Limb (tissue), 2 donors: ENCODE measurements around the gene COMMD3.

ENCODE experiments used
- DNase-seq, 2 donors: peaks; one replicate each; pipeline ENCODE4 v3.0.0-alpha.2; 2016; ENCODE audit errors: extremely low spot score in 2 of 2

The COMMD3 gene

GRCh38 chr10:22319980-22320558 lies 3.9 kb downstream of the COMMD3 start:
- no peak for DNase-seq

- DNase-seq, result peak; percentile 83 to 98
Measured at GRCh38 chr10:22320591-22321155, 4.5 kb downstream of the COMMD3 start, which contains the start of gene BMI1. BMI1 (plus strand) TSS chr10:22321099; CDS start chr10:22326450, 5,351 bp downstream.

GRCh38 chr10:22321156-22321923 lies 5.2 kb downstream of the COMMD3 start:
- peak in 1 of 2 donors; percentile 66 for DNase-seq

GRCh38 chr10:22321924-22322640 lies 5.9 kb downstream of the COMMD3 start:
- peak in 1 of 2 donors; percentile 71 for DNase-seq

- DNase-seq, result no peak
Measured at GRCh38 chr10:22322641-22323160, 6.5 kb downstream of the COMMD3 start.

GRCh38 chr10:22323538-22324305 lies 7.5 kb downstream of the COMMD3 start:
- no peak for DNase-seq

- no peak for DNase-seq
Measured at GRCh38 chr10:22324413-22324812, 8.2 kb downstream of the COMMD3 start.

- no peak for DNase-seq
Measured at GRCh38 chr10:22324893-22325271, 8.7 kb downstream of the COMMD3 start.

- DNase-seq, result peak in 1 of 2 donors; percentile 82
Measured at GRCh38 chr10:22325272-22326144, 9.3 kb downstream of the COMMD3 start.

- DNase-seq, result no peak
Measured at GRCh38 chr10:22326145-22326702, 10.0 kb downstream of the COMMD3 start.

- DNase-seq, result no peak
Measured at GRCh38 chr10:22329150-22329549, 13.0 kb downstream of the COMMD3 start.

- DNase-seq, result no peak
Measured at GRCh38 chr10:22332116-22332692, 16.0 kb downstream of the COMMD3 start.

GRCh38 chr10:22333167-22333974 lies 17.2 kb downstream of the COMMD3 start:
- DNase-seq, result no peak

GRCh38 chr10:22333975-22334282 lies 17.7 kb downstream of the COMMD3 start:
- no peak for DNase-seq

GRCh38 chr10:22334414-22335172 lies 18.4 kb downstream of the COMMD3 start:
- peak in 1 of 2 donors; percentile 78 for DNase-seq

- DNase-seq, result peak in 1 of 2 donors; percentile 80
Measured at GRCh38 chr10:22335173-22335933, 19.2 kb downstream of the COMMD3 start.
